Mucosa of descending colon (tissue), 3 donors: ENCODE results near the gene EXOC6B. TPM values are rescaled to one million over a fixed set of nuclear protein-coding genes. Genes with fewer than 3 reads are reported as not detected.

Experiments
- ATAC-seq: fragments of 200-7000 bp; cut with Tn5 transposase; one replicate; pipeline ENCODE4 v1.9.1; 2020; ENCODE audit warnings: mild to moderate bottlenecking, moderate library complexity
- DNase-seq, 3 donors: peaks; one replicate each; pipeline ENCODE4 v3.0.0-alpha.2; 2020
- H3K36me3 ChIP-seq: fragments of 200-600 bp; one replicate; pipeline ENCODE4 v1.8.0; 2021; ENCODE audit warnings: low read depth, mild to moderate bottlenecking
- H3K4me1 ChIP-seq: fragments of 200-600 bp; one replicate; pipeline ENCODE4 v1.8.0; 2021; ENCODE audit warnings: low read depth, mild to moderate bottlenecking
- H3K4me3 ChIP-seq: fragments of 200-600 bp; one replicate; pipeline ENCODE4 v1.8.0; 2021; ENCODE audit warnings: mild to moderate bottlenecking
- H3K9me3 ChIP-seq: fragments of 200-600 bp; one replicate; pipeline ENCODE4 v1.8.0; 2021; ENCODE audit warnings: mild to moderate bottlenecking
- CTCF ChIP-seq: fragments of 200-600 bp; IDR thresholded peaks from one replicate; pipeline ENCODE4 v1.8.0; 2022; ENCODE audit warnings: antibody characterized with exemption, mild to moderate bottlenecking
- intact Hi-C, 2 donors: fragments of 100-400 bp; cut with DNase I in 1 of 2; cut with micrococcal nuclease in 1 of 2; formaldehyde crosslinking; loops; one replicate each; pipeline versions ENCODE4 v1.11.0 to v1.11.1; 2022; cut with DNase I, micrococcal nuclease
- total RNA-seq, 3 donors: library from RNA; stranded (reverse); fragmentation: NEBNext Ultra II Directional in 2 of 3; extraction: Animal tissue kit (Norgen Biotek cat#: 25700) in 2 of 3; gene quantifications; one replicate each; pipeline versions ENCODE4 v1.2.1 to v1.2.4, GENCODE V29; 2021 to 2023
- donor health status: DM: no; HTN: no; CAD: no; lungs with moderate emphysema.
- donor health status: DM: no; HTN: no; CAD: no.
- donor health status: DM: no; HTN: yes; CAD: no.

Gene EXOC6B
- total RNA-seq, 3 donors from 2014 or later: 19.4 to 52.4 (median 28.8) TPM

DNA sequence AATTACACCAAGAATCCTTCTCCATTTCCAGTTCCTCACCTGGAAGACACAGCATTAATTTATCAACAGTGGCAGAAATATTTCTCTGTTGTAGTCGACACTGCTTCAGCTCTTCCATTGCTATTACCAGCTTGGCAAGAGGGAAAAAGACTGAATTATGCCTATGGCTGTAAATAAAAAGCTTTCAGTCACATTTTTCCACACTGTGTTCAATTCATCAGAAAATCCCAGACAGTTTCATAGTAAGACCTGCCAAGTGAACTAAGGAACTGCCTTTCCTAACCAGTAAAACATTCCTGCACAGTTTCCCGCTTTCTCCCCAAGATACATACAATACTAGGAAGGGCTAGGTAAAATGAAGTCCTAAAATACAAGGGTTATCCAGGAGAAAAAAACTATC is 94.7 kb downstream of the EXOC6B start:
- no peak for ATAC-seq
- Histone ChIP-seq H3K9me3 (no peaks in the 10 kb centered on the region), H3K4me1 (no peaks in the 10 kb centered on the region), H3K36me3 (no peaks in the 10 kb centered on the region), H3K4me3 (no peak overlapping the region)
- intact Hi-C loops: no loop called here
- no peak for TF ChIP-seq CTCF
- DNase-seq: no peak

- Histone ChIP-seq H3K4me3 (no peak overlapping the region), H3K36me3 (no peaks in the 10 kb centered on the region), H3K4me1 (no peaks in the 10 kb centered on the region), H3K9me3 (no peaks in the 10 kb centered on the region)
- DNase-seq (no peak), ATAC-seq (no peak)
- TF ChIP-seq CTCF: no peak
- intact Hi-C loops: no loop called here
These were observed 98.5 kb downstream of the EXOC6B start for GRCh38 chr2:72727356-72727755.

DNA sequence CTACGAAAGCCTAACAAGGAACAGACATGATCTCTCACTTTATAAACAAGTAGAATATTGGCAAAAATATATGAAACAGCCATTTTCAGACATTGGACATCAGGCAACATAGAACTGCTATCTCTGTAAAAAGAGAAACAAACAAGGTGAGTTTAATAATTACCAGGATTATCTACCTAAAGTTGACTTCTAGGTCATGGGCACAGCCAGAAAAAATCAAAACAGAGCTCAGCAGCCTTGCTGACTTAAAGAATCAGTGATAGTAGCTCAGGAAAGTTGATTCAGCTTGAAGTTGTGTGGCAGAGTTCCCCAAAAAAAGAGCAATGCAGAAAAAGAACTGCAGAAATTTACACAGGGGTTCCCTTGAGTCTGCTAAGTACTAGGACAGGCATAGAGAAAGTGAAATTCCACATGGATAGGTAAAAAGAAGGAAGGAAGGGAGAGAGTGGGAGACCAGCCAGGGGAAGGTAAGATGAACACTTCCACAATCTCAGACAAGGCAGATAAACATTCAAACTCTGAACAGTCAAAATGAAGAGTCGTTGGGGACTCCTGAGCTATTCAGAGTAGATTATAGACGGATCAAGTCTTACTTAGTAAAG is 102.0 kb downstream of the EXOC6B start:
- no peaks in the 10 kb centered on the region for H3K36me3 ChIP-seq
- DNase-seq (no peak), ATAC-seq (no peak)

DNA sequence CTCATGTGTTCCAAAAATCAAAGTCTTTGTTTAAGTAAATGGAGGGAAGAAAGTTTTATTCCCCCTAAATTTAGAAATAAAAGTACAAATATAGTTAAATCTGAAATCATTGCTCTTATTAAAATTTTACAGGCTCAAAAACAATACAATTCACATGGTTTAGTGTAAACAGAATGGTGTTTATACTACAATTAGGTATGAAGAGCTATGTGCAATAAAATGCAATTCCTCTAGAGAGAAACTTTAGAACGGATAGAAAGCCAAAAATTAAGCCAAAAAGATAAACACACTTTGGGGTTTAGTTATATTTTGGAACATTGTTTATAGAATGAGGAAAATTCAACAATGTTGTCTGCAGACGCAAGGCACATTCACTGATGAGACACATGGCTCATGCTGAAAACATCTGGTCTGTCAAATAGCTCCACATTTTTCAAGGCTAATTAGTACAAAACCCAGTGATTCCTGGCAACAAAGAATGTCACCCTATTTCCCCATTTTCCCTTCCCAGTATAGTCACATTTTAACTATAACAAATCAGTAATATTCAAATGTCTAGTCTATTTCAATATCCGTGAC is 103.3 kb downstream of the EXOC6B start:
- intact Hi-C loops: no loop called here
- TF ChIP-seq CTCF: no peak
- Histone ChIP-seq H3K4me3 (no peak overlapping the region), H3K4me1 (no peaks in the 10 kb centered on the region), H3K36me3 (no peaks in the 10 kb centered on the region), H3K9me3 (no peaks in the 10 kb centered on the region)
- DNase-seq: no peak
- no peak for ATAC-seq

More for the DNA sequence above, 102.0 kb downstream of the EXOC6B start:
- no peak overlapping the region for H3K4me3 ChIP-seq
- no peaks in the 10 kb centered on the region for H3K9me3 ChIP-seq
- no peak for TF ChIP-seq CTCF
- intact Hi-C loops: no loop called here
- no peaks in the 10 kb centered on the region for H3K4me1 ChIP-seq

GRCh38 chr2:72719416-72719815 is 106.4 kb downstream of the EXOC6B start:
- intact Hi-C loops: no loop called here
- Histone ChIP-seq H3K4me1 (no peaks in the 10 kb centered on the region), H3K4me3 (no peak overlapping the region), H3K36me3 (no peaks in the 10 kb centered on the region), H3K9me3 (no peaks in the 10 kb centered on the region)
- TF ChIP-seq CTCF: no peak
- no peak for DNase-seq
- no peak for ATAC-seq
